Effector CD8-positive, alpha-beta T cell (primary cell): ENCODE data around the gene MTMR11.

Experiments used
- DNase-seq: peaks from one replicate; lab custom pipeline; 2025; lab: John Stamatoyannopoulos, UW

Gene MTMR11

GRCh38 chr1:149934356-149934755 lies 2.3 kb downstream of the MTMR11 start:
- no peak for DNase-seq

DNA sequence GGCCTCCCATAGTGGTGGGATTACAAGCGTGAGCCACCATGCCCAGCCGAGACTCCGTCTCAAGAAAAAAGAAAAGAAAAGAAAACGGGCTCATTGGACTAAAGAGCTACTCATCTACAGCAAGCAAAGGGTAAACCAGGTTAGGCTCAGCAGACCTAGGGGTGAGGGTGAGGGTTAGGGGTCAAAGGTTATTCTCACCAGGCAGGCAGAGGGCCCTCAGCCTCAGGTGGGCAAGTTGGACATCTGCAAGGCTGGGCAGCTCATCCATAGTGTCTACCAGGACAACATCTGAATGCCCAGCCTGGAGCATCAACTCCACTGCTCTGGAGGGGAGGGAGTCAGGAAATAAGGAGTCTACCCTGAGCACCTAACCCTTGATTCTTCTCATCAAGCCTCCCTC lies 3.5 kb downstream of the MTMR11 start:
- no peak for DNase-seq

DNA sequence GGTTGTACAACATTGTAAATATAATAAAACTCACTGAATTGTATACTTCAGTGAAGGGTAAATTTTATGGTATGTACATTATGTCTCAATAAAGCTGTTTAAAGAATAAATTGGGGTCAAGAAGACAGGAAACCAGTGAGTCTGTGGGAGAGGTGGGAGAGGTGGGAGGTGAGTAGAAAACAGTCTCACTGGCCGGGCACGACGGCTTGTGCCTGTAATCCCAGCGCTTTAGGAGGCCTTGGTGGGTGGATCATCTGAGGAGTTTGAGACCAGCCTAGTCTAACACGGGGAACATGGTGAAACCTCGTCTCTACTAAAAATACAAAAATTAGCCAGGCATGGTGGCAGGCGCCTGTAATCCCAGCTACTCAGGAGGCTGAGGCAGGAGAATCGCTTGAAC lies 4.2 kb downstream of the MTMR11 start:
- DNase-seq, result no peak

DNA sequence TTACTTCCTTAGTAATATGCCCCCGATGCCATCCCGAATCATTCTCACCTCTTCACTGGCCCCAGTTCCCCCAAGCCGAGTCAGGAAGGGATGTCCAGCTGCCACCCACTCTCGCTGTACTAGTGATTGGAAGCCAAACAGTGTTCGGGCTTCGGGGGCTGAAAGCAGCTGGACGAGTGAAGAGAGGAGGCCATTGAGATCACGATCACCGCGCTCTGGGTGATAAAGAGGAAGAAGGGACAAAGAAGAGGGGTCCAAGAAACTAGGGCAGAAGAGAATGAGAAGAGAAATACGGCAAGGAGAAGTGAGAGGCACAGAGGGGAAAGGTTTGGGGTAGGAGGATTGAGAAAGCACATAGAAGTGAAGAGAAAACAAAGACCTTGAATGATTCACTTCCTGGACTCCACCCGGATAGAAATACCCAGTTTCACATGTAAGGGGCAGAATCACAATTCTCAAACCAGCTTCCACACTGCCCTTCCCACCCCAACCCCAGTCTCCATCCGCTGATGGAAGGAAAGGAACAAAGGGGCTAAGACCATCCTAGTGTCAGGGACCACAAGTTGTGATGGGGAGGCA lies 5.4 kb downstream of the MTMR11 start:
- no peak for DNase-seq

- no peak for DNase-seq
These were observed 6.8 kb downstream of the MTMR11 start for GRCh38 chr1:149929856-149930255.

- no peak for DNase-seq
These were observed 8.3 kb downstream of the MTMR11 start for GRCh38 chr1:149928401-149928724.

GRCh38 chr1:149927563-149928400 lies 8.9 kb downstream of the MTMR11 start, which contains the start of gene SF3B4:
Gene SF3B4 (minus strand): TSS chr1:149927803. CDS start chr1:149927759, 44 bp downstream.
- DNase-seq, result peak; percentile 86

- DNase-seq, result no peak
These were observed 9.6 kb downstream of the MTMR11 start for GRCh38 chr1:149927056-149927562.

DNA sequence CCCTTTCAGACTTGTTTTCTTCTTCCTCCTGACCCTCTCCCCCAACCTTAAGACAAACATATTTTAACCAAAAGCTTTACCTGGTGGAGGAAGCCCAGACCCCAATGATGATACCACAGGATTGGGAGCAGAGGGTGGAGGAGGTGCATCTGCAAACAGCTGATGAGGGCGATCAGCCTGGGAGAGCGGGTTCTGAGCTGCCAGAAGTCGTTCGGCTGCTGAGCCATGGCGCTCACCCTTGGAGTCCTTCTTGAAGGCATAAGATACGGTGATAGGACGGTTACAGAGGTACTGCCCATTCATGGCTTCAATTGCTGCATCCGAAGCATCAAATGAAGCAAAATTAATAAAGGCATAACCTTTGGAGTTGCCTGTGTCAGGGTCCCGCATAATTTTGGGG lies 10.4 kb downstream of the MTMR11 start:
- DNase-seq, result no peak

GRCh38 chr1:149925751-149926150 lies 10.9 kb downstream of the MTMR11 start:
- DNase-seq, result no peak

DNA sequence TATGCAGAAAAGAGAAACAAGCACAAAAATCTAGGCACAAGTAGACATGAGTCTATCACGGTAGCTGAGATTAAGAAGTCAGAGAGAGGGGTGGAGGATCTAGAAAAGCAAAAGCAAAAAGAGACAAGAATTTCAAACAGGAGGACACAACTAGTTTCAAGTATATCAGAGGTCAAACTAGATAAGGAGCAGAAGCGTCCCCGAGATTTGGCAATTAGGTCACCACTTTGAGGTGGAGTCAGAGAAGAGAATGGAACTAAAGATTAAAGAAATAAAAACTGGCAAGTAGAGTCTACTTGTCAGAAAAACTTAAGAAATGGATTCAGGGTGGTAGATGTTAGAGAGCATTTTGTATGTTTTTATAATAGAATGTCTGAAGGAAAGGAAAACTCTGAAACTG lies 11.3 kb downstream of the MTMR11 start:
- no peak for DNase-seq

DNA sequence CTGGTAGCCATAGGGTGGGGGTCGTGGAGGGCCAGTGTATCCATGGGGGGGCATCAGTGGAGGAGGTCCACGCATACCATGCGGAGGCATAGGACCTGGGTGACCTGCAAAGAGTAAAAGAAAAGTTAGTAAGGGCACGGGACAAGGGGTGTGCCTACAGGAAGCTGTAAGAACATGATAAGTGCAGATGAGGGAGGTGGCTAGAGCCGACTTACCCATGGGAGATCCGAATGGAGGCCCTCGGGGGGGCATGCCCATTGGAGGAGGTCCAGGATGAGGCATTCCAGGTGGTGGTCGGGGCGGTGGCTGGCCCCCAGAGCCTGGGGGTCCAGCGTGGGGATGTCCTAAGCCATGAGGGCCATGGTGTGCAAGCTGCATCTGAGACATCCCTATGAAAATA lies 13.1 kb downstream of the MTMR11 start:
- no peak for DNase-seq

- peak; percentile 54 for DNase-seq
These were observed 19.0 kb downstream of the MTMR11 start, which contains the start of gene SV2A for GRCh38 chr1:149917571-149918144. Gene SV2A (minus strand): TSS chr1:149917844. CDS start chr1:149913840, 4,004 bp downstream.

GRCh38 chr1:149916898-149917252 lies 19.8 kb downstream of the MTMR11 start:
- no peak for DNase-seq

DNA sequence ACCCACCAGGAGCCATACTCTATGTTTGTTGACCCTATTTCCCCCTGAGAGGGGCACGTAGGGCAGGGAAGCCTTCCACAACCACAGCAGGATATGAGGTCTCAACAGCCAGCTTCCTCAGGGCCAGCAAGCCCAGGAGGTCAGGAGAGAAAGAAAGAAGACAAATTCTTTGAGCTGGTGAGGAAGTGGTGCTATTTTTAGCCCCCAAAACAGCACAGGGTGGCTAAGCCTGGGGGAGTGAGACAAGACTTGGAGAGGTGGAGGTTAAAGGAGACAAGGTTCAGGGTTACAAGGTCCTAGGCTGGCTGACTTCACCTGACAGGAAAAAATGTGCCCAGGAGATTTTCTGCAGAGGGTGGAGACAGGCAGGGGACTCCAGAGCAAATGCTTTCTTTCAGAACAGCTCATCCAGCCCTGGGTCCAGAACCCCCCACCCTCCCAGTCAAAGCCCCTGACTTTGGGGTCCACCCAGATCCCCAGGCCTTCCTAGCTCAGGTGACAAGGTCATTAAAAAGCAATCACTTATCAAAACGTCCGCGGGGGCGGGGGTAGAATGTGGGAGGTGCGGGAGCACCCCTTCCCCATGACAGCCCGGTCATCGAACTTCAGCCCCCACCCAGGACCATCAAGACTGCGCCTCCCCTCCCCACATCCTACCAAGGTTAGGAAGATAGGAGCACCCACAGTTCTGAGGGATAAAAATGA lies 20.3 kb downstream of the MTMR11 start:
- DNase-seq, result no peak

DNA sequence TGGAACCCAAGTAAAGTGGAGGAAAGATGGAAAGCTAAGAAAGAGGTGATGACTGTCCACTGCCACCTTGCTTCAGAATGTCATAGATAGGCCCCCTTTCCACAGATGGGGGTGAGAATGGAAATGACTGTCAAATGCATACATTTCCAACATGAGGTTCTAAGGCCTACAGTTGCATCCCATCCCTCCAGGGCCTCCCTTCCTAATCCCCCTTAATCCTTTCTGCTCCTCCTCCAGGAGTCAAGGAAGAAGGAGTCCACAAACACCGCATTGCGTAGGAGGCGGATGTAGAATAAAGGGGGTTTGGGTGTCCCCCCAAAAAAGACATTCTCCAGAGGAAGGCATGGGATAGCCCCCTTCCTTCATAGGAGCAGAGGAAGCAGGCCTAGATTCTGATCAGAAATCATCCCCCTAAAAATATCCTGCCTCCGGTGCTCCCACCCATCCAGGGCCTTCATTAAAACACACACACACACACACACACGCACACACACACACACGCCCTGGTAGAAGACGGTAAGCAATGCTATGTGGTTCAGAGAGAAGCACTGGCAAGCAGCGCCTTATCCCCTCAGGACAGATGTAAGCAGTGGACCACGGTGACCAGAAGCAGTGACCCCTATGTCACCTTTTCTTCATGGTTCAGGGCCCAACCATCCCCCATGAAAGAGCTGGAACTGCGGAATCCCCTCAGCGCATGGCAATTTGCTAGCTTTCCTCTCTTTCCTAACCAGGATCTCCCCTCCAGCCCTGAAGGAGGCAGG lies 21.1 kb downstream of the MTMR11 start:
- no peak for DNase-seq

DNA sequence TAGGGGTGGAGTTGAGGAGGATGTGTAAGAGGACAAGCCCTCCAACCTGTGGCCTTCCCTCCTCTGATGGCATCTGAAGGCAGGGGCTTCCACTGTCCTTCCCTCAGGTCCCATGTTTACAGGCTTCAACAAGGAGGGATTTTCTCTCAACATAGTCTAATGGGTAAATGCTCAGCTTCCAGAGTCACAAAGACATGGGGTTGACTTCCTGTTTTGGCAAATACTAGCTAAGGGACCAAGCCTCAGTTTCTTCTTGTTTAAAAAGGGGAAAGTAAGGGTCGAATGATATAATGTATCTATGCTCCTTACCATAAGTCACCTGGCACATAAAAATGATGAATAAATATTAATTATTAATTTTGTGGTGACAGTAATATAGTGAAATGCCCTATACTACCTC lies 22.1 kb downstream of the MTMR11 start:
- DNase-seq, result no peak

DNA sequence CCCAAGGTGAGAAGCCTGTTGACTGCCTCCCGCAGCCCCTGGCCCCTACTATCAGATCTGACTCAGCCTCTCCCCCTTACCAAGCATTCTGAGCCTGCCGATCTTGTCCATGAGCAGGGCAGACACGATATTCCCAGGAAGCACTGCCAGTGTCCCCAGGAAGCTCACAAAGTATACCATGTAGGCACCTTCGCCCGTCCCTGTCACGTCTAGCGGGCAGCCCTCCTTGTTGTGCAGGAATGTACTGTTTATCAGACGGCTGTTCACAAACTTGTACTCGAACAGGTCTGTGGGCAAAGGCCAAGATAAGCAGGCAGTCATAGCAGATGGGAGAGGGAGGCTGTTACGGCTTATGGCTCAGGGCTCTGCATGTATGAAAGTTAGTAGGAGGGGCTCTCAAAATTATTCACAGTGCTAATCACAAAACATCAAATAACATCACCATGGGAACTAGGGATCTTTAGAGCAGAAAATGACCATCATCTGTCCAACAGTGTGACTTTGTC lies 30.1 kb downstream of the MTMR11 start:
- no peak for DNase-seq

GRCh38 chr1:149903836-149904491 lies 32.7 kb downstream of the MTMR11 start:
- no peak for DNase-seq

DNA sequence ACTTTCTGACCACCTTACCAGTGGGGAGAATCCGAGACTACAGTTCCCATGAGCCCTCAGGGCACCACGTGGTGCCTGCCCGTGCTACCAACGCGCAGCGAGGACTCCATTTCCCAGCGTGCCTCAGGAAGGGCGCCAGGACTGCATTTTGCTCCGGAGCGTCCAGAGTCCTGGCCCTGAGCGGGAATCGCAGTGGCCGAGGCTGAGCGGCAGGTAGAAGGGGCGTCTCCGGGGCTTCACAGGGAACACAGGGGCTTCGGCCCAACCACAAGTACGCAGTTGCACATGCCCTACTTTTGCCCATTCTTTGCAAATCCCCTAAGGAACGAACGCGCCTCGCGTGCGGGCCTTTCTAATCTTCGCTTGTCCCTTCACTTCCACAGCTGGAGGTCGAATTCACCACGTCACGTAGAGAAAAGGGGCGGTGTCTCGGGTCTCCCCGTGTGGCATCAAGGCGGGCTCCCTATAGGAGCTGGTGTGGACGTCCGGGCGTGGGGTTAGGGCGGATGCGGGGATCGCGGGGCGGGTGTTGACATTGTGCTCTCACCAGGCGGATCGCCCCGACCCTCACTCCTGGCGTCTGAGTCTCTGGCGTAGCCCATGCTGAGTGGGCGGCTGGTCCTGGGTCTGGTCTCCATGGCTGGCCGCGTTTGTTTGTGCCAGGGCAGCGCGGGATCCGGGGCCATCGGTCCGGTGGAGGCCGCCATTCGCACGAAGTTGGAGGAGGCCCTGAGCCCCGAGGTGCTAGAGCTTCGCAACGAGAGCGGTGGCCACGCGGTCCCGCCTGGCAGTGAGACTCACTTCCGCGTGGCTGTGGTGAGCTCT lies 37.0 kb downstream of the MTMR11 start, which contains the start of gene BOLA1:
Gene BOLA1, plus strand, starts transcription at position 109 of the 825 bp plus-strand sequence. Its CDS starts 492 bp downstream, at position 601.
- peak; percentile 68 for DNase-seq
